Right lobe of liver (tissue), 4 donors: ENCODE results near the gene CCR1.

ENCODE experiments used
- POLR2A ChIP-seq: fragments of 450-650 bp; IDR thresholded peaks from one replicate; pipeline ENCODE4 v1.6.1; 2017; ENCODE audit warnings: antibody characterized with exemption, mild to moderate bottlenecking
- TF ChIP-seq, protein P1 (sequence below), 4 donors: fragments of 200-600 bp in 3 of 4; fragments of 450-650 bp in 1 of 4; IDR thresholded peaks; one replicate each; pipeline versions ENCODE4 v1.5.1 to v1.8.0; 2016 to 2022; ENCODE audit warnings: antibody characterized with exemption in 4 of 4, mild to moderate bottlenecking in 2 of 4
- donor health status: DM: no; HTN: no; CAD: no.
- donor health status: DM: no; HTN: no; CAD: no.
- donor health status: DM: no; HTN: yes; CAD: no.

DNA sequence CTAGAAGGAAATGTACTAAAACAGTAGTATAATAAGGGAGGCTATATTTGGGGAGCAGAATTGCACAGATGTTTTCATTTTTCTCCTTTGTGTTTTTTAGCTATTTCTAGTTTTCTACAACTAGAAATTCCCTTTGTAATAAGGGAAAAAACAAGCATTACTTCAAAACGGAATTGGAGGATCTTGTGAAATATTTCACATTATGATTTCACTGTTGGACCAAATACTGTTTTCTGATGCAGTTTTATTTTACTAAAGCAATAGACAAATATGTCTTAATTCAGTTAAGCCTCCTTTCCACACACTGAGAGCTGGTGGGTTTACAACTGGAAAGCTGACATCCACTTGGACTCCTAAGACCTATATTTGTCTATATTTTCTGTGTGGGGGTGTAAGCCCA lies 7.3 kb downstream of the CCR1 start:
- no peak for TF ChIP-seq POLR2A
- TF ChIP-seq, protein P1, sequence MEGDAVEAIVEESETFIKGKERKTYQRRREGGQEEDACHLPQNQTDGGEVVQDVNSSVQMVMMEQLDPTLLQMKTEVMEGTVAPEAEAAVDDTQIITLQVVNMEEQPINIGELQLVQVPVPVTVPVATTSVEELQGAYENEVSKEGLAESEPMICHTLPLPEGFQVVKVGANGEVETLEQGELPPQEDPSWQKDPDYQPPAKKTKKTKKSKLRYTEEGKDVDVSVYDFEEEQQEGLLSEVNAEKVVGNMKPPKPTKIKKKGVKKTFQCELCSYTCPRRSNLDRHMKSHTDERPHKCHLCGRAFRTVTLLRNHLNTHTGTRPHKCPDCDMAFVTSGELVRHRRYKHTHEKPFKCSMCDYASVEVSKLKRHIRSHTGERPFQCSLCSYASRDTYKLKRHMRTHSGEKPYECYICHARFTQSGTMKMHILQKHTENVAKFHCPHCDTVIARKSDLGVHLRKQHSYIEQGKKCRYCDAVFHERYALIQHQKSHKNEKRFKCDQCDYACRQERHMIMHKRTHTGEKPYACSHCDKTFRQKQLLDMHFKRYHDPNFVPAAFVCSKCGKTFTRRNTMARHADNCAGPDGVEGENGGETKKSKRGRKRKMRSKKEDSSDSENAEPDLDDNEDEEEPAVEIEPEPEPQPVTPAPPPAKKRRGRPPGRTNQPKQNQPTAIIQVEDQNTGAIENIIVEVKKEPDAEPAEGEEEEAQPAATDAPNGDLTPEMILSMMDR (IDR thresholded peaks at IDR 0.05), result no peak
